Natural killer cell treated with Interleukin-12 subunit alpha and Interleukin-12 subunit beta and Interleukin-15 and Interleukin-18, amount 100 ng/mL, for 72 hours (primary cell): ENCODE measurements around the gene HEPHL1. TPM values are rescaled to one million over a fixed set of nuclear protein-coding genes. Genes with fewer than 3 reads are reported as not detected.

Source experiments
- total RNA-seq, 2 donors: library from RNA; stranded (reverse); gene quantifications; one replicate each; pipeline ENCODE4 v1.2.3, GENCODE V29; 2022

HEPHL1 gene
- total RNA-seq, 2 donors from 2014 or later, result not detected

Other genes starting within 250 kb of the HEPHL1 start
- 10 to 100 TPM; 47.7 to 60.6 TPM for gene MED17, start 237.1 kb upstream of the HEPHL1 start, total RNA-seq
- not detected for gene VSTM5, start 170.7 kb upstream of the HEPHL1 start, total RNA-seq
- gene PANX1, start 107.5 kb downstream of the HEPHL1 start, total RNA-seq, result 10 to 100 TPM; 16.5 to 25.5 TPM